Hypothalamus (tissue), 51 donors: ENCODE measurements around the gene ABCC12.
A peak's percentile ranks its signal among the peaks of the same experiment; 100 is the strongest.
"Not testable (repeated sequence)": the region's sequence is repeated elsewhere in the genome, so short reads cannot be mapped to it uniquely, and the experiment has no call there.

ENCODE experiments used
- DNase-seq, 51 donors: peaks; one replicate each; lab custom pipeline; 2025; lab: John Stamatoyannopoulos, UW

ABCC12 gene

DNA sequence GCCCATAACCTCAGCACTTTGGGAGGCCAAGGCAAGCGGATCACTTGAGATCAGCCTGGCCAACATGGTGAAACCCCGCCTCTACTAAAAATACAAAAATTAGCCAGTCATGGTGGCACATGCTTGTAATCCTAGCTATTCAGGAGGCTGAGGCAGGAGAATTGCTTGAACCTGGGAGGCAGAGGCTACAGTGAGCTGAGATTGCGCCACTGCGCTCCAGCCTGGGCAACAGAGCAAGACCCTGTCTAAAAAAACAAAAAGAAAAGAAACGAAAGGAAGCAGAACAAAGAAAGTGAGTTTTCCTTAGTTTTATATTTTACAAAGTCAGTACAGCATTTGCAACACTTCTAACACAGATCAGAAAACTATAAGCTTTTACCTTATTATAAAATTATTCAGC is 10.8 kb upstream of the ABCC12 start:
- not testable (repeated sequence) for DNase-seq

DNA sequence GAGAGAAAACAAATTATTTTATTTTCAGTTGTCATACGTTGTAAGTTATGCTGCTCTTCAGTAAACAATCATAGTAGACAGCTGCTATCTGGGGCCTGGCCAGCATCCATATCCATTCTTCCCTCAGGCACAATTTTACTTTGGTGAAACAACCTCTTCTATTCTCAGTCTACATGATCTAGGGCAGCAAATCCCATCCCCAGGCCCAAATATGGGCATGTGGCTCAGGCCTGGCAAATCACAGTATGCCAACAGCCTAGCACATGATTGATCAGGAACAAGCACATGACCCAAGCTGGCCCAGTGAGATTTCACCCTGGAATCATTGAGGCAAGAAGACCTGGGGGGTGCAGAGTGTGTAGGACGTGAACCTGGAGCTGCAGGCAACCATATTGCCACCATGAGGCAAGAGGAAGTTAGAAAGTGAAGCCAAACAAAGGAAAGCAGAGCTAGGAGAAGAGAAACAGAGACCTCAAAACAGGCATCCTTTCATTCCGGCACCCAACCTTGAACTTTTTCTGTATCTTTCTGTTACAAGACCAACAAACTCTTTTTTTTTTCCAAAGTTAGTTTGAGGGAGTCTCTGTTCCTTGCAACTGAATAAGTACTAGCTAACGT is 10.3 kb upstream of the ABCC12 start:
- DNase-seq: no peak

DNA sequence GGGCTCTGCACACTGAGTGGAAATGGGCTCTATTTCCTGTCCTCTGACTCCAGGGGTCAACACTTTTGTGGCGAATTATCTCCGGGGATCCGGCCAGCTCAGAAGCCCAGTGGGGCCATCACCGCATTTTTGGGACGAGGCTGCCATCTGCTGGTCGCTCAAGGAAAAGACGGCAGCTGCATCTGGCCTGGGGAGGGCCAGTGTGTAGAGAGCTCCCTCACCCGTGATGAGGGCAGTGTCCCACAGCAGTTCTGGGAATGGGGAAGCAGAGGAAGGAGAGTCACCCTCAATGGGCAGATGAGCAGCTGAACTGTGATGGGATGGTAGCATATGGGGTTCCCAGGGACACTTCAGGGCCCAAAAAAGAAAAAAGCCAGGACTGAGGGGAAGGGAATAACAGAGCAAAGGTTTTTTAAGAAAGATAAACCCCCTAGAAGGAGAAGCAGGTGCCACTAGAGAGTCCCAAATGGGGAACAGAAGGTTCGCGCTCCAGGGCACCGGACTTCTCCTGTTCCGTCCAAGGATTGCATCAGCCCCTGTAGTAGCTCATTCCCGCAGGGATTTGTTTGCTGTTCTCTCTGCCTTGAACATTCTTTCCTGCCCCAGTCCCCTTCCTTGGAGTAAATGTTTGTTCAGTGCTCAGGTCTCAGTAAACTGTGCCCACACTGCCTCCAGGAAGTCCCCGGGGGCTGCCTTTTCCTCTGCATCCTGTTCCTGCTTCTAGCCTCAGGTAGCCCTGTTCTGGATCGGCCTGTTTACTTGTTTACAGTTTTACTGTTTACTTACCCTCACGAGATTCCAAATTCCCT is 9.3 kb upstream of the ABCC12 start:
- peak in 50 of 51 donors; percentile 7 to 81 (median 48) for DNase-seq

DNA sequence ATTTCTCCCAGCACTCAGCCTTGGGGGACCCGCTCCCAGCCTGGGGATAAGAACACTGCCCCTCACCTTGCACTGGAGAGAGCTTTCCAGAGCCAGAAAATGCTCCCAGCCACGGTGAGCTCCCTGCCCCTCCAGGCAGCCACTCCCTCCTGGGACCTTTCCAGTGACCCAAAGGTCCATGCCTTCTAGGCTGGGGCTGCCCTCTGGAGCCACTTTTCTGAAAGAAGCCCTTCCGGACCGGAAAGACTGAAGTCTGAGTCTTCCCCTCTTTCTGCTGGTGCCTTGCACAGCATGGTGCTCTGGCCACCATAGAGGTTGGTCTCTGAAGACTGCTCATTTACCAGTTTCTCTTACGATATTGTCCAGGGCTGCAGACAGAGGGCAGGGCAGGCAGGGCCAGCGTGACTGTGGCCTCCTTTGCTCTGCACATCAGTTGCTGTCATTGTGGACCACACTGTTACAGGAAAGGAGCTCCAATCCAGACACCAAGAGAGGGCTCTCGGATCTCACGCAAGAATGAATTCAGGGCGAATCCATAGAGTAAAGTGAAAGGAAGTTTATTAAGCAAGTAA is 7.1 kb upstream of the ABCC12 start:
- no peak for DNase-seq

DNA sequence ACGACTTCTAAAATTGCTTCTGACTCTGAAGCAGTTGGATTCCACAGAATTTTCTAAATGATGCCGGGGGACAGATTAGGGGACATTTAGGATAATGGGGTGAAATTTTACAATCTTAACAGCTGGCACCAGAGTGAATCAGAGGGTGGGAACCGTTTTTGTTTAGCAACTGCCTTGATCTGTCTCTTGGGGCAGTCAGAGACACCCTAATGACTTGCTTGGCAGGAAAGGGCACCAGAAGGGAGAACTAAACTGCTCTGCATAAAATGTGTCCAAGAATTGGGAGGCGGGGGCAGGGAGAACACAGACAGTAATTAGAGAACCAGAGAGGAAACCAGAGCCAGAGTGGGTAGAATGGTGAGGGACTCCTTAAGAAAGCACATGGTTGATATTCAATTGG is 6.1 kb upstream of the ABCC12 start:
- DNase-seq: no peak

DNA sequence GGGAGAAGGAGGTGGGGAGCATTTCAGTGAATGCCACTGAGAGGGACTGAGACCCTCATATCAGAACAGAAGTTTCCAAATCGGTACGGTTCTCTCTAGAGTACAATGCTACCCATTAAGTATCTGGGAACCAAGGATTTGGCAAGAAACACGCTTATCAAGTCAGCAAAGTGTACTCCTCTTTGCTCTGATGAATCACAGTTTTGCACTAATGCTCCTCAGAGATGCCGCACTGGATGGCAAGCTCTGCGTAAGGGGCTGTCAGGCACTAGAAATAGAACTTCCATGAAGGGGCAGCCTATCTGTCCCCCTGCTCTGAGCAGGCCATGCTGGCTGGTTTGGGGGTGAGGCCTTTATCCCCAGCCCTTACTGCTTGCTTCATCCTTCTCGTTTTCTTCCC is 4.8 kb upstream of the ABCC12 start:
- peak in 1 of 51 donors; percentile 28 for DNase-seq

DNA sequence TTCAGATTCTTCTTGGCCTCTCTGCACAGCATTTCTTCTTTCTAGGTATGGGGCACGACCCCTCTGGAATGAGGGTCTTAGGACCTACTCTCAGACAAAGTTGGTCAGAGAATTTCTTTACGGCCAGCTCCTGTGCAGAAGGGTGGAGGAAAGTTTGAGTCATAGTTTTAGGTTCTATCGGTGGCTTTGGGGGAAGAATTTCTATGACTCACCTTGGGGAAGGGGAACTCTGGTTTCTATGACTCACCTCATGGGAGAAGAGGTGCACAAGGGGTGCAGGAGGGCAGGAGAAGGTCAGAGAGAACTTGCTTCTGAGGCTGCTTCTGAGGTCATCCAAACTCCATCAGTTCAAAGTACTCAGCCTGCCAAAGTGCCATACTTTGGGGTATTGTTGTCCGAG is 2.5 kb upstream of the ABCC12 start:
- no peak for DNase-seq

DNA sequence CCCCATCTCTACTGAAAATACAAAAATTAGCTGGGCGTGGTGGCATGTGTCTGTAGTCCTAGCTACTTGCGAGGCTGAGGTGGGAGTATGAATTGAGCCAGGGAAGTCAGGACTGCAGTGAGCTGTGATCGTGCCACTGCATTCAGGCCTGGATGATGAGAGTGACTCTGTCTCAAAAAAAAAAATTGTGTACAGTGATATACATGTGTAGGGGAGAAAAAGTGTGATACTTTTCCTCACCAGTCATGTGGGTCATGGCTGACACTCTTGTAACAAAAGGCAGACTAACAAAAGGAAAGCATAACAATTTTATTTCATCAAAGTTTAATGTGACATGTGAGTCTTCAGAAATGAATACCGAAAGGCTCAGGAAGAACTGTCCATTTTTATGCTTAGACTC is 2.0 kb upstream of the ABCC12 start:
- DNase-seq: no peak

DNA sequence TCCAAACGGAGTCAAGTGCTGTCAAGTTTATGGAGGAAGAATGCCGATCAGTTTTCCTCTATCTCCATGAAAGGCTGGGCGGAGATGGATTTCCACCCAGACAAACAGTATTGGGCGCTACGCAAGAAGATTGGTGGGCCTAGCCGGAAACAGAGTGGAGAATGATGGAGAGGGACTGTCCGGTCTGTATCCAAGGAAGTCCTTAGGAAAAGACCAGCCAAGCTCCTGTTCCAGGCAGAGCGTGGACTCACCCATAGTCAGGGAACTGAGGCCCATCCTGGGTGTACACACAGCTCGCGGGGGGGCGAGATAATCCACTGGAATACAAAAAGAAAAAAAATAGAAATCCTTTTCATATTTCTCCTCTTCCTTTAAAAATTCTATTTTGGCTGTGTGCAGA is 1.5 kb upstream of the ABCC12 start:
- no peak for DNase-seq

DNA sequence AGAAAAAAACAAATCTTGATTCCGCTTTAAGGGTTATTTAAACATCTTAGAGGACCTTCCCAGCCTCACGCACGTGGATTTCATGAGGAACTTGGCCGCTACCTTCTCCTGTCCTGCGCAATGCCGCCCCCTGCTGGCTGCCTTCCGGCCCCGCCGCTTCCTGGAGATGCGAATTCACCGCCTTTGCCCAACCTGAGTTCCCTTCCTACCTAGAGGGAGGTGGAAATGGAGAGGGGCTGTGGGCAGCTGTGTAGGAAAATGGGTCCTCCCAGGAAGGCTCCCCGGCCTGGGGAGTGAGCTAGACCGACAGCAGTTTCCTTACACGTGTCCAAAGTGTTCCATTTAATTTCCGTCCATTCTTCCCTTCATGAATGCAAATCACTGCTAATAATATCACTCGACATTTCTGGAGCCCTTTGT is 1.0 kb upstream of the ABCC12 start:
- peak in 50 of 51 donors; percentile 16 to 87 (median 62) for DNase-seq

DNA sequence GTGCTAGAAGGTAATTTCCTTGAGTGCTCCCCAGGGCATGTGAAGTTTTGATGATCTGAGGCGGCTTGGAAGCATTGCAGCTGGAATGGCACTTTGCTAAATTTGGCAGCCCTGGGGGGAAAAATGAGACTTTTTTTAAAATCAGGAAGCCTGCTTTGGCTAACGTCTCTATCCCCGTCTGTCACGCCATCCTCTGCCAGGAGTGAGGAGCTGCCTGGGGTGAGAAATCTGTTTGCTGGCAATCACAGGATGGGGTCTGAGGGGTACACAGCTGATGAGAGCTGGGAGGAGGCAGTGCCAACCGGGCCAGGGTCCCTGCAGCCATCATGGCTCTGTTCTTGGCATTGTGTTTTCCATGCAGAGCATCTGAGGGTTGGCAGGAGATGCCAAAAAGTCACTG is 2.0 kb downstream of the ABCC12 start:
- no peak for DNase-seq

DNA sequence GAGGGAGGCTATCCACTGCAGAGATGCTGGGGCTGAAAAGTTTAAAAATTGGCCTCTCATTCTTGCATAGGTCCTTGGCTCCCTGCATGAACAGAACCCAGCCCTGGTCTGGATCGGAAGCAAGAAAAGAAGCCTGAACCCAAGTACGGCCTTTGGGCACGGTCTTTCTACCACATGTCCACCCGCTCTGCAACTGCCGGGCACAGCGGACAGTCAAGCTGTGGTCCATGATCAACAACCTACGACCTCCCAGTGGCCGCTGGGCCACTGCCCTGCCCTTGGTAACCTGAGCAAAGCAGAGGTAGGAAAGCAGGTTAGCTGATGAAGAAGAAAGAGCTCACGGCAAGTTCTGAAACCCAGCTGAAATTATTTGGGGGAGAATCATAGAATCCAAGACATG is 3.6 kb downstream of the ABCC12 start:
- DNase-seq: no peak

DNA sequence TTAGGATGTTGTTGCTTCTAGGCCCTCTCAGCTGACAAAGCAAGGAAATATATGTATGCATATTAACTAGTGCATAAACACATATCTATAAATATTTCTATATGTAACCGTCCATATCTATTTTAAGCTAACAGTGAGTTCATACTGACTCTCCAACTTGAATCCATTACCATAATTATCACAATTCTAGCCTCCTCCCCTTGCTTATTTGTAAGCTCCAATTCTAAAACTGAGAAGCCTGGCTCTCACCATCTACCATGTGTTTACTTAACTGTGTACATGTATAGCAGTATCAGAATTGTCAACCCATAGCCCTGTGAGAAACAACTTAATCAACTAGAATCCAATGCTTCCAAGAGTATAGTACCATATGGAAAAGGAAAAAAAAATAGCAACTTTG is 5.1 kb downstream of the ABCC12 start:
- DNase-seq: no peak

DNA sequence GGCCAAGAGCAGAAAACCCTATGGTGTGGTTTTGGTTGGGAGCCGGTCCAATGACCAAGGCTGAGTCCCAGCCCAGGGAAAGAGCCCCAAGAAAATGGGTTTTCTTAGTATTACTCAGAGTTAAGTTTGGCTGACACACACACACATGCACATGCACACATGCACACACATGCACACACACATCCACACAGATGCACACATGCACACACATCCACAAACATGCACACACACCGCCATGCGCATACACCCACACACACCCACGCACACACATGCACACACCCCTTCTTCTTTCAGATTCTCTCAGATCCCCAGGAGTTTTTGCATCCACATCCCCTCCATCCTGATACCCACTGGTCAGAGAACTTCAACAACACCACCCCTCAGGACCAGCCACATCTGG is 9.1 kb downstream of the ABCC12 start:
- DNase-seq: no peak

DNA sequence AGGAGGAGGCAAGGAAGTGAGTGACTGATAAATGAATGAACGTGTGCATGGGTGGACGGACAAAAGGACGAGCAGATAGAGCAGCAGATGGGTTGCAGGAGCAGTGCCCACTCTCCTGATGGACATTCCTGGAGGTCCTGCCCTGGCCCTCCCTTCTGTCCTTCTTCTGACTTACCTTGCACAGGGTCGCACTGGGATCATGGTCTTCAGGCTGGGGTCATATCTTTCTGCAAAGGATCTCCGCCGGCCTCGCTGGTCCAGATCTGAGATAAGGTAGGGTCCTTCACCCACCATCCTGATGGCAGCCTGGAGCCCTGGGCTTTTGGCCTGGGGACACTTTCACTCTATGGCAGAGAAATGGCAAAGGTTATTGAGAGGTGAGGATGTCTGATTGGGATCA is 9.7 kb downstream of the ABCC12 start:
- DNase-seq: no peak

DNA sequence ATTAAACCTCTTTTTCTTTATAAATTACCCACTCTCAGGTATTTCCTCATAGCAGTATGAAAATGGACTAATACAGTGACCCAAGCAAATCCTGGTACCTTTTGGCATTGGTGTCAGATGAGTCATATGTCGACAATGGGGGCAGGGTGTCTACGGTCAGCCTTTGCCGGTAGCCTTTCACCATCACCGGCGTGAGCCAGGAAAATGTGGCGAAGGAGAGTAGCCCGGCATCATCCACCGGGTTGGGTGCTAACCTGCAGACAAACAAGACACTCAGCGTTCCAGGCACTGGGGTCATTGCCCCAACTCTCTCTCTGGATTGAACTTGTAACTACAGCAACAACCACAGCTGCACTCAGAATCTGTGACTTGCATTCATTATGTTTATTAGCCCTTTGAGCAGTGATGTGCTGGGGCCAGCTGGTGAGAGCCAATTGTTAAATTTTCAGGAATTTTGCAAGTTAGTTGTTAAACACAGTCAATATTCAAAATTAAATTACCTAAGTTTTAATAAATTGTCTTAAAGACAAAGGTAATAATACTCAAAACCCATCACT is 11.9 kb downstream of the ABCC12 start:
- peak in 8 of 51 donors; percentile 5 to 27 (median 12) for DNase-seq

DNA sequence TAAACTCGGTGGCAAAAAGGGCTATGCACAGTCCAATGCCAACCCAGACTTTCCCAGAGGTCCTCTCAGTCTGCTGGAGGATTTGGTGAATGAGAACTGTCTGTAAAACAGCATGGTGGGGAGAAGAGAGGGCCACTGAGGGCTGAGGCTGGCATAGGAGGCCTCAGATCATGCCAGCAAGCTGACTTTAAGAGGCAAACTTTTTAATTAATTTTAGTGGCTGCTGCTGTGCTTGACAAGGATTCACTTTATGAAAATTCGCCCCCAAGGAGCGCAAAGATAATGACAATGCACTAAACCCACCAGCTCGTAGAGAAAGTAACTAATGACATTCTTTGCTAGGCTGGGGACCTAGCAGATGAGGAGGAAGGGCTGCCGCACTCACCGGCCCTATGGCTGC is 15.0 kb downstream of the ABCC12 start:
- DNase-seq: no peak

DNA sequence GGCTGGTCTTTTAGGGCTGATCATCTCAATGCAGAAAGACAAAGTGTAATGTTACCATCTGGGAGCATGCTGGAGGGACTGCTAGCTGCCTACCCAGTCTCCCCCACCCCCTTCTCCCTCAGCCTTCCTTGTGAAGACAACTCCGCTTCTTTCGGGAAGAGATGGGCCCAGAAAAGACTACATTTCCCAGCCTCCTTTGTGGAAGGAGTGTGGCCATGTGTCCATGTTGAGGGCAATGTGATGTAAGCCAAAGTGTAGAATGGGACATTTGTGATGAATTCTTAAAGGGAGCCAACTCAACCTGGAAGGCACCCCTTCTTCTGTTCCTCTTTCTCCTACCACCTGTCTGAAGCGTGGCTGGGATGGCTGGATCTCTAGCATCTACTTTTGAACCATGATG is 16.3 kb downstream of the ABCC12 start:
- no peak for DNase-seq

DNA sequence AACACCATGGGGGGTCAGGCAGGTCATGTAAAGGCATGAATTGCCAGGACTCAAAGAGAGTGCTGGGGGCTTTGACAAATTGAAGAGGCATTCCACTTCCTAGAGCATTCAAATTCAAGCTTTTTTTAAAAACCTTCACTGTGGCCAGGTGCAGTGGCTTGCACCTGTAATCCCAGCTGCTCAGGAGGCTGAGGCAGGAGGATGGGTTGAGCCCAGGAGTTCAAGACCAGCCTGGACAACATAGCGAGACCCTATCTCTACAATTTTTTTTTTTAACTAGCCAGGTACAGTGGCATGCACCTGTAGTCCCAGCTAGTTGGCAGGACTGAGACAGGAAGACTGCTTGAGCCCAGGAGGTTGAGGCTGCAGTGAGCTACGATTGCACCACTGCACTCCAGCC is 17.2 kb downstream of the ABCC12 start:
- DNase-seq: no peak

DNA sequence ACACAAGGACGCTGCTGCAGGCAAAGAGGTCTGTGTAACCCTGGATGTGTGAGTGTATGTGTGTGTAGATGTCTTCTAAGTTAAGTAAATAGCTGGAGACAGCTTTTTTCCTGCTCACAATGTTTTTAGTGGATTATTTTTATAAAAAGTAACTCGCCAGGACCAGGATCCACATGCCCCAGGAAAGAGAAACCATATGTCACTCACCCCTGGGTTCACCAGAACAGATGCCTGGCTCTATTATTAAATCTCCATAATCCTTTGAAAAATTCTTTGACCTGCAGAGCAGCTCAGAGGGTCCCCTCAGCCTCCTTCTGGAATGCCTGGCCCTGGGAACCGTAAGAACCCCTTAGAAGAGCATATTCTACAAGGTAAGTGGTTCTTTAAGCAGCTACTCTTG is 18.0 kb downstream of the ABCC12 start:
- no peak for DNase-seq

DNA sequence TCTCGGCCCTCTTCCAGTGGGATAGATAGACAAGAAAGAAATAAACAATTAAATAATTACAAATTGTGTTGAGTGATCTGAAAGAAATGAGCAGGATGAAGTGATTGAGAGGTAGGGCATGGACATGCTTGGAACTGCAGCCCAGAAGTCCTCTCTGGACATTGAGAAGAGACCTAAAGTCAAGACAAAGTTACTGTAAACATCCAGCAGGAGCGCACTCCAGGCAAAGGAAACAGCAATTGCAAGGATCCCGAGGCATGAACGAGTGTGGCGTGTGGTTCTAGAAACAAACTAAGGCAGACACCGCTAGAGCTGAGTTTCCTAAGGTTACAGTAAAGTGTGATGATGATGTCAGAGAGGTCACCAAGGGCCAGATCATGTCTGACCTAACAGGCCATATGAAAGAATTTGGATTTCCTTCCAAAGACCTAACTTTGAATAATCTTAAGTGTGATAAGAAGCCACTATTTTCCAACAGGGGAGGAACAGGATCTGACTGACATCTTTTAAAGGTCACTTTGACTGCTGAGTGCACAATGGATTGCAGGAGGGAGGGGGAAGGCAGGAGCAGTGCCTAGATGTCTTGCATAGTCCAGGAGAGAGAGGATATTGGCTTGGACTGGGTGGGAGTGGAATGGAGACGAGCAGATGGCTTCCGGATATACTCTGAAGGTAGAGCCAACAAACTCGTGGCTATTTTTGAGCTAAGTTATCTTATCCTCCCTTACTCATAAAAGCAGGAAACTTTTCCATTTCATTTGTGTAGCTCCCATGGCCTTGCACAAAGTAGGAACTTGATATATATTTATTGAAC is 19.0 kb downstream of the ABCC12 start:
- DNase-seq: no peak
